Ramos (cell line): ENCODE measurements around the gene PERM1.
"Not testable (repeated sequence)": the region's sequence is repeated elsewhere in the genome, so short reads cannot be mapped to it uniquely, and the experiment has no call there.

Experiments
- in situ Hi-C: fragments of 300-500 bp; cut with MboI; formaldehyde crosslinking; loops from one replicate; pipeline ENCODE4 v1.14.3; 2022; ENCODE audit warnings: low sequenced_read_pairs; ENCODE audit not compliant: unreplicated experiment

Gene PERM1

DNA sequence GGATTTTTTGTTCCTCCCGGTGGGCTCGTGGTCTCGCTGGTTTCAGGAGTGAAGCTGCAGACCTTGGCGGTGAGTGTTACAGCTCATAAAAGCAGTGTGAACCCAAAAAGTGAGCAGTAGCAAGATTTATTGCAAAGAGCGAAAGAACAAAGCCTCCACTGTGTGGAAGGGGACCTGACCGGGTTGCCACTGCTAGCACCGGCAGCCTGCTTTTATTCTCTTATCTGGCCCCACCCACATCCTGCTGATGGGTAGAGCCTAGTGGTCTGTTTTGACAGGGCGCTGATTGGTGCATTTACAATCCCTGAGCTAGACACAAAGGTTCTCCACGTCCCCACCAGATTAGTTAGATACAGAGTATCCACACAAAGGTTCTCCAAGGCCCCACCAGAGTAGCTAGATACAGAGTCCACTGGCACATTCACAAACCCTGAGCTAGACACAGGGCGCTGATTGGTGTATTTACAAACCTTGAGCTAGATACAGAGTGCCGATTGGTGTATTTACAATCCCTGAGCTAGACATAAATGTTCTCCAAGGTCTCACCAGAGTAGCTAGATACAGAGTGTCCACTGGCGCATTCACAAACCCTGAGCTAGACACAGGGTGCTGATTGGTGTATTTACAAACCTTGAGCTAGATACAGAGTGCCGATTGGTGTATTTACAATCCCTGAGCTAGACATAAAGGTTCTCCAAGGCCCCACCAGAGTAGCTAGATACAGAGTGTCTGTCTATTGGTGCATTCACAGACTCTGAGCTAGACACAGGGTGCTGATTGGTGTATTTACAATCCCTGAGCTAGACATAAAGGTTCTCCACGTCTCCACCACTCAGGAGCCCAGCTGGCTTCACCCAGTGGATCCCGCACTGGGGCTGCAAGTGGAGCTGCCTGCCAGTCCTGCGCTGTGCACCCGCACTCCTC is 35.8 kb upstream of the PERM1 start:
- in situ Hi-C loops, result not testable (repeated sequence)

DNA sequence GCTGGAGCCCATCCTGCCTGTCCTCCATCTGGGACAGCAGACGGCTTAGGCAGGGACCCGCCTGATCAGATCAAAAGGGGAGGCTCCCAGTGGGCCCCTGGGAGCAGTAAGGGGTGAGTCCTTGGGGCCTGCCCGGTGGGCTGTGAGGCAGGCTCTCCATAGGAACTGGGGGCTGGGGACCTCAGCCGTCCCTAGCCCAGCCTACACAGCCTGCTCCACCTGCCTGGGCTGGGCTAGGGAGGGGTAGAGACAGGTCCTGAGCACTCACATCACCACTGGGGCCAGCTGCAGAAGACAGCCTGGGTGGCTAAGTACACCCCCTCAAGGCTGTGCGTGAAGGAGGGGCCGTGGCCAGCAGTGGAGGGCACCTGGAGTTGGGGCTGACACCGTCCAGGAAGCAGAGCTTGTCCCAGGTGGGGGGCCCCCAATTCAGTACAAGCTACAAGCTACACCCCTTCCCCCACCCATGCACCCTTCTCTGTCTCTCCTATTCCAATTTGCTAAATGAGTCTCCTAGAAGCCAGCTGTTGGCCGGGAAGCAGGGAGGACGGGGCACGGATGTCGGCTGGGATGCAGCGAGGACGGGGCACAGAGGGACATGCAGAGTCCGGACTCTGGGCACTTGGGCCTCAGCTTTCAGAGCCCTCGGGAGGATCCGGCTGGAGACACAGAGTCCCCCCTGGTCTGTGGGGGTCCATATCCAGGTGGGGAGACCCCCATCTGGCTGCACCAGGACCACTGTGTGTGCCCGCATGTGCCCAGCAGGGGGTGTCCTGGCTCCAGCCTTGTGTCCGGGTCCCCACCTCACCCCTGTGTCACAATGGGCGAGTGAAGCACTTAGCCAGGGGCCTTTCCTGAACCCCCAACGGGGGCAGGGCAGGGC is 33.1 kb upstream of the PERM1 start:
- in situ Hi-C loops, result no loop called here

DNA sequence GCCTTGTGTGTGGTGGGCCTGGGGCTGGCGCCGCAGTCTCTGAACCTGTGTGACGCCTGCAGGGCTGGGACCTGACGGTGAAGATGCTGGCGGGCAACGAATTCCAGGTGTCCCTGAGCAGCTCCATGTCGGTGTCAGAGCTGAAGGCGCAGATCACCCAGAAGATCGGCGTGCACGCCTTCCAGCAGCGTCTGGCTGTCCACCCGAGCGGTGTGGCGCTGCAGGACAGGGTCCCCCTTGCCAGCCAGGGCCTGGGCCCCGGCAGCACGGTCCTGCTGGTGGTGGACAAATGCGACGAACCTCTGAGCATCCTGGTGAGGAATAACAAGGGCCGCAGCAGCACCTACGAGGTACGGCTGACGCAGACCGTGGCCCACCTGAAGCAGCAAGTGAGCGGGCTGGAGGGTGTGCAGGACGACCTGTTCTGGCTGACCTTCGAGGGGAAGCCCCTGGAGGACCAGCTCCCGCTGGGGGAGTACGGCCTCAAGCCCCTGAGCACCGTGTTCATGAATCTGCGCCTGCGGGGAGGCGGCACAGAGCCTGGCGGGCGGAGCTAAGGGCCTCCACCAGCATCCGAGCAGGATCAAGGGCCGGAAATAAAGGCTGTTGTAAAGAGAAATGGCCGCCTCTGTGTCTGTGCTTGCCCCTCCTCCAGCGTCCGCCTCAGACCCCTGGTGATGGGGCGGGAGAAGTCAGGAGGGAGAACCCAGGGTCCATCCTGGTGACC is 32.2 kb upstream of the PERM1 start:
- in situ Hi-C loops, result no loop called here

DNA sequence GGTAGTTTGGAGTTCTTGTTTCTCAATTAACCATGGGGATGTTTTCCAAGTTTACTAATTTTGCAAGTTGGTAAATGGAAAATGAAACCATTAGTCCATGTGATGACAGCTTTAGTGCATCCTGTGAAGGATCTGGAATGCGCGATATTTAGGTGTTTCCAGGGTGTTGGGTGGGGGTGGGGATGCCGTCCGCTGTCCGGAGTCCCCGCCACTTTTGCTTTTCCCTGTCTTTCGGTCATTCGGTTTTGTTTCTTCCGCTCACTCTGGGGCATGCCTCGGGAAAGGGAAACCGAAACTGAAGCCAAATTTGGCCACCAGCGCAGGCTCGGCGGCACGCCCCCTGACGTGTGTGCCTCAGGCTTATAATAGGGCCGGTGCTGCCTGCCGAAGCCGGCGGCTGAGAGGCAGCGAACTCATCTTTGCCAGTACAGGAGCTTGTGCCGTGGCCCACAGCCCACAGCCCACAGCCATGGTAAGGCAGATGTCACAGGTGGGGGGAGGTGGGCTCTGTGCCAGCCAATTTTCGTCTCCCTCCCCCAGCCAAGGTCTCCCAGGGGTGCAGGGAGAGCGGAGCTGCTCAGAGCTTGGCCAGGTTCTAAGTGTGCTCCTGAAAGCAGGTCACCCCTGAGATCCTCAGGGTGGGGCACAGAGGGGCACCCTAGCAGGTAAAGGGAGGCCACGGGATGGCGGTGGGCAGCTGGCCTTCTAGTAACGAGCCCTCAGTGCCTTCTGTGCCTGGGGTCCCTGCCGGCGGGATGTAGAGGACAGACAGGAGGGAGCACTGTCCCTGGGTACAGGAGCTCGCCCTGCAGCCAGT is 31.4 kb upstream of the PERM1 start, which contains the start of gene ISG15:
ISG15 (plus strand) TSS at position 393 of the 817 bp plus-strand sequence; CDS start at position 470, 77 bp downstream.
- in situ Hi-C loops, result no loop called here

DNA sequence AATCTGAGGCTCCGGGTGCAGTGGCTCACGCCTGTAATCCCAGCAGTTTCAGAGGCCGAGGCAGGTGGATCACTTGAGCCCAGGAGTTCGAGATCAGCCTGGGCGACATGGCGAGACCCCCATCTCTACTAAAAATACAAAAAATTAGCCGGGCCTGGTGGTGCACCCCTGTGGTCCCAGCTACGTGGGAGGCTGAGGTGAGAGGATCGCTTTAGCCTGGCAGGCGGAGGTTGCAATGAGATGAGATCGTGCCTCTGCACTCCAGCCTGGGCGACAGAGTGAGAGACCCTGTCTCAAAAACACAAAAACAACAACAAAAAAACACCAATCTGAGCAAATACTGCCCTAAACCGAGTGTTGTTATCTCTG is 30.8 kb upstream of the PERM1 start:
- in situ Hi-C loops, result not testable (repeated sequence)

DNA sequence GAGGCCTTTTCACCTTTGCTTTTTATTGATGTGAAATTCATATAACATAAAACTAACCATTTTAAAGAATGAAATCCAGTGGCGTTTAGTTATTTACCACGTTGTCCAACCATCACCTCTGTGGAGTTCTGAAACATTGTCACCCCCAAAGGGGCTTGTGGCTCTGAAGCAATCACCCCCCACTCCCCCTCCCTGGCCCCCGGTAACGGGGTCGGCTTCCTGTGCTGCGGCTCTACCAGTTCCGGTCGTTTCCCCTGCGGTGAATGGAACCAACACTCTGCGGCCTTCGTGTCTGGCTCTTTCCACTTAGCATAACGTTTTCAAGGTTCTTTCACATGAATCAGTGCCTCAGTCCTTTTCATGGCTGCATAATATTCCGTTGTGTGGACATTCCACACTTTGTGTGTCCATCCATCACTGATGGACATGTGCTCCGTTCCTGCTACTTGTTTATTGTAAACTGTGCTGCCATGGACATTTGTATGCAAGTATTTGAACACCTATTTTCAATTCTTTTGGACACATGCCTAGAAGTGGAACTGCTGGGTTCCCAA is 29.6 kb upstream of the PERM1 start:
- in situ Hi-C loops, result no loop called here

- in situ Hi-C loops, result not testable (repeated sequence)
These were observed 28.2 kb upstream of the PERM1 start for GRCh38 chr1:1010131-1010530.

GRCh38 chr1:1006305-1007159 is 24.6 kb upstream of the PERM1 start:
- in situ Hi-C loops, result no loop called here

DNA sequence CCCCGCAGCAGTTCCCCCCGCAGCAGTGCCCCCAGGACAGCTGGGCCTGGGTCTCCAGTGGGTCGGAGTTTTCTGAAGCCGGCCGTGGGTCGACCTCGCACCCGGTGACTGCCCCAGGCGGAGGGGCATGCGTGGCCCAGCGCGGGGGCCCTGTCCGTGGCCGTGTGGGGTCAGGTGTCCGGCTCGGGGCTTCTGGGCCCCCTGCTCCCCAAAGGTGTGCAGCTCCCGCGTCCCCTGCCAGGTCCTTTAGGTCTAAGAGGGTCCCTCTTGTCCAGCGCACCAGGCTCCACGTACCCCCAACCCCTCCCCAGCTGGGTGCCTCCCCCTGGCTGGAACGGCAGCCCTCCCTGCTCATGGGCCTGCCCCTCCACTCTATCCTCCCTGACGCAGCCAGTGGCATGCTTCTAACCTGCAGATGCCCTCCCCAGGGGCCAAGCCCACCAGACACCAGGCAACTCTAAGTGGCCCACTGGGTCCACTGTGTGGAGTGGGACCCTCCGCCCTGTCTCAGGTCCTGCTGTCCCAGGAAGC is 23.9 kb upstream of the PERM1 start:
- in situ Hi-C loops, result no loop called here

DNA sequence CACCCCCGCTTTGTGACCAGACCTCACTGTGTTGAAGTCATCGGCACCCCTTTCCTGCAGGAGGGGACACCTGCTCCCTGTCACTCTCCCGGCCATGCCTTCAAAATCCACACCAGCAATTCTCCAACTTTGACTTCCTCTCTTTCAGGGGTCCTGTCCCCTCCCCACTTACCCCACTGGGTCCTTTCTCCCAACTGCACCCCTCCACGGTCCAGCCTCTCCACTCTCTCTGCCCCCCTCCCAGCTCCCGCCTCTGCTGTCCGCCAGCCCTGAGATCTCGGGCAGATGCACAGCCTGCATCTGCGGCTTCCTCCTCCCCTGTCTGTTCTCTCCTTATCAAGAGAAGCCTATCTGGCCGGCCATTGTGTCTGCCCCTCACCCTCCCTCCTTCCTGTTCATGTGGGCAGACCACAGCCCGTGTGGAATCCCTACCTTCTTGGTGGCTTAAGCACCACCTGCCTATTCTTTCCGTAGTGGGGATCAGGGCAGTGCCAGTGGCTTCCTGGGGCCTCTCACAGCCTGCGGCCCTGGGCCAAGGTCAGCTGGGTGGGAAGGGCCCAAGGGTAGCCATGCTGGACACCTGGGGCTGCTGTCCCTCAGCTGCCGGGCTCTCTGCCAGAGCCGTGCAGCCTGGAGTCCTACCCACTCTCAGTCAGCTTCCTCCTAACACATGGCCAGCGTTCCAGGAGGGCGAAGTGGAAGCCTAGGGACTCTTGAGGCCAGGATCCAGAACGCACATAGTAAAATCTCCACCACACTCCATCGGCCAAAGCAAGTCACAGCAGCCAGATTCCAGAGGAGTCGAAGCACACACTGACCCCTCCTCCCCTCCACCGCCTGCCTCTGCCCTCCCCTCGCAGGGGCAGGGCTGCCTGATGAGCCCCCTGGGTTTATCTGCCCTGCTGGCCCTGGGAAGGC is 23.1 kb upstream of the PERM1 start:
- in situ Hi-C loops, result no loop called here

GRCh38 chr1:1004420-1004779 is 22.5 kb upstream of the PERM1 start:
- in situ Hi-C loops, result no loop called here

- in situ Hi-C loops, result no loop called here
These were observed 21.9 kb upstream of the PERM1 start for GRCh38 chr1:1003618-1004419.

- in situ Hi-C loops, result no loop called here
These were observed 19.3 kb upstream of the PERM1 start for GRCh38 chr1:1001057-1001783.

DNA sequence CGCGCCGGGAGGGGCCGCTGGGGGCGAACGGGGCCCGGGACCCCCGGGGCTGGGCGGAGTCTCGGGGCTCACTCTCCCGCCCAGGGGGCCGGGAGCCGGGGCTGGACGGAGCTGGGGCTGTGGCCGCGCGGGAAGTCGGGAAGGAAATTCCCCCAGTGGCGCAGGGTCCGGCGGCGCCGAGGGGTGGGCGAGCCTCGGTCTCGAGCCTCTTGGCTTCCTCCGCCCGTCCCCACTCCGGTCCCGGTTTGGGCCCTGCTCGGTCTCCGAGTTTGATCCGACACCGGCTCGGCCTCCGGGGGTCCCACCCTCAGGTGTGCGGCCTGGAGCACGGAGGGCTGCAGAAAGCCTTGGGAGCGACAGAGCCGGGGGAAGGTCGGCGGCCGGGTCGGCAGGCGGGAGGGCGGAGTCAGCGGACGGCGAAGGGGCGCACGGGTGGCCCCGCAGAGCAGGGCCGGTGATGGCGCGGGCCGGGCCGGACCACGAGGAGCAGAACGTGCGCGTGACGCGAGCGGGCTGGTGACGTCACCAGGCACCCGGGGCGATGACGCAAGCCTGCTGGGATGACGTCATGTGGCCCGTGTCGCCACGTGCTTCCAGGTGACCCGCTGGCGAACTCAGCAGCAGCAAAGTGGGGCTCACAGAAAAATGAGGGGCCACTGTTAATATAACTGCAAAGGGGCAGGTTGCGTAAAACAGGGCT is 18.6 kb upstream of the PERM1 start:
- in situ Hi-C loops, result no loop called here

DNA sequence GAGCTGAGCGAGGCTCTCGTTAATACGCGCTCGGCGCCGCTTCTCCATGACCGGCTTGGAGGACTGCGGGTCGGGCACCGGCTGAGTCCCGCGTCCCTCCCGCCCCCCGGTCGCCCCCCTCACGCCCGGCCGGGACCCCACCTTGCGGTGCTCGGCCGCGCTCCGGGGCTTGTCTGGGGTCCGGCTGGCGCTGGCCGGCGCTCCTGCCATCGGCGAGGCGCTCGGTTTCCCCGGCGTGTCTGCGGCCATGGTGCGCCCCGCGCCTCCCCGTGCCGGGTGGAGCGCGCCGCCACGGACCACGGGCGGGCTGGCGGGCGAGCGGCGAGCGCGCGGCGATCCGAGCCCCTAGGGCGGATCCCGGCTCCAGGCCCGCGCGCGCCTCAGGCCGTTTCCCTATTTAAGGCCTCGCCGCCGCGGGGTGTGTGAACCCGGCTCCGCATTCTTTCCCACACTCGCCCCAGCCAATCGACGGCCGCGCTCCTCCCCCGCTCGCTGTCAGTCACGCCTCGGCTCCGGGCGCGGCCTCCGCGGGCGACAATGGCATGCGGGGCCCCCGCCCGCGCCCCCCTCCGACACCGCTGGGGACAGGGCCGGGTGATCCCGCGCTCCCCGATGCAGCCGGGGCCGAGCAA is 17.9 kb upstream of the PERM1 start, which contains the start of gene HES4:
HES4 (minus strand) TSS at position 373 of the 632 bp plus-strand sequence; CDS start at position 249, 124 bp downstream.
- in situ Hi-C loops, result no loop called here
